ENCODE measurements around the gene SECISBP2. TPM values are rescaled to one million over a fixed set of nuclear protein-coding genes. Genes with fewer than 3 reads are reported as not detected.

SECISBP2 gene
- total RNA-seq, 2 donors from 2014 or later = 43.1 to 76.2 TPM

DNA sequence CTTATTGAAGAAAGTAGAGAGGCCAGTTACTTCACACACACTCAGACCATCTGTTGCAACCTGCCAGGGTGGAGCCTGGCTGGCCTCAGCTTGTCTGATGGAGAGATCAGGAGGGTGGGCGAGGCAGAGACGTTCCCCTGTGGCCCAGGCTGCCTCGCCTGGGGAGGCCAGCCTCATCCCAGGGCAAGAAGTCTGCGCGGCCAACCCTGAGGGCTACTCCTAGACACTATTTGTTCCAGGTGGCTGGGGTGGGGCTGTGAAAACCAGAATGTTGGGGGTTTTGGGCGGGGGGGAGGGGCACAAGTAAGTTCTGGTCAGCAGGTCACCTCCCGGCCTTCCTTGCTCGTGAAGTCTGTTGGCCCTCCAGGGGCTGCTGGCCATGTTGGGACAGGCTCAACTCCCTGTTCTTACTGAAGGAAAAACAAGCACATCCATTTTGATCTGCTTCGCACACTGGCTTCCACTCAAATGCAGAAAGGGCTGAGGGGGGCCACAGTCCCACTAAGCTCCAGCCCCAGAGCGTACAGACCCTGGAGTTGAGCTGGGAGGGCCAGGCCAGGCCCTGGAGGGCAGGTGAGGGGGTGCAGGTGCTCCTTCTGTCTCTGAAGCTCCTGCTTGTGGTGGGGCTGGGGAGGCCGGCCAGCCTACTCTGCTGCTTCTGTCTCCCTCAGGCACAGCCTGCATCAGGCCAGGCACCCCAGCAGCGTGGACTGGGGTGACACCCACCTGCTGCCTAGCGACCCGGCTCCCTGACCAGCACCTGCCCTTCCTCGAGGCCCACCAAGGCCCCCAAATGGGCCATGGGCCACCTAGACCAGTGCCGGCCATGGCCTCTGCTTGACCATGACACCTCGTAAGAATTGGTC, 46.6 kb downstream of the SECISBP2 start:
- no peak for DNase-seq (ENCODE audit: low spot score)
- H3K9me3 ChIP-seq = no peaks in the 10 kb centered on the region
- 89% methylated on average over 12 of the region's 17 CpGs for WGBS
- intact Hi-C loops (cut with DNase I) = no loop called here
- TF ChIP-seq CTCF (IDR thresholded peaks at IDR 0.05) (no peak), POLR2A (IDR thresholded peaks at IDR 0.05) (no peak), POLR2AphosphoS5 (IDR thresholded peaks at IDR 0.05) (no peak)
- H3K4me3 ChIP-seq = no peak overlapping the region
- peaks cover 5 to 11% of the 10 kb centered on the region in 2 donors for H3K36me3 ChIP-seq
- no peak overlapping the region for H3K27ac ChIP-seq
- H3K27me3 ChIP-seq (replicated peaks; ENCODE audit: insufficient read depth) = no peaks in the 10 kb centered on the region
- H3K4me1 ChIP-seq (replicated peaks) = no peaks in the 10 kb centered on the region

DNA sequence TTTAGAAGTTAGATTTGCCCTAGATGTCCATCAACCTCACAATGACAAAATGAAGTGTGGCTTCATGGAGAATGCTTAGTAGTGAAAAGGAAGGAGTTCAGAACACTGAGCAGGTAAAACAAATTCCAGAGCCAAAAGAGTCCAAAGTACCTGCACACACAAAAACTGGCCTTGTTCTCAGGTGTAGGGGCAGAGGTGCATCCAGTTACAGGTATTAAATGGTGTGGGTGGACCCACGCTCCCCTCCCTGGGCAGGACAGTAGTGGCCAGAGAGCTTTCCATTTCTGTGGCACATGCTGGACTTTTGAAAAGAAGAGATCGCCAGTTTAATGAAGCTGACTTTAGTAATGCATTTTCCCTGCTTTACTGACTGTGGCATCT, 47.2 kb downstream of the SECISBP2 start:
- intact Hi-C loops (cut with DNase I) = no loop called here
- no peaks in the 10 kb centered on the region for H3K9me3 ChIP-seq
- H3K27ac ChIP-seq = no peak overlapping the region
- H3K4me1 ChIP-seq (replicated peaks) = no peaks in the 10 kb centered on the region
- no peak overlapping the region for H3K4me3 ChIP-seq
- DNase-seq (ENCODE audit: low spot score) = no peak
- peaks cover 5 to 11% of the 10 kb centered on the region in 2 donors for H3K36me3 ChIP-seq
- TF ChIP-seq CTCF (IDR thresholded peaks at IDR 0.05) (no peak), POLR2AphosphoS5 (IDR thresholded peaks at IDR 0.05) (no peak), POLR2A (IDR thresholded peaks at IDR 0.05) (no peak)
- WGBS = 93% methylated on average over 2 of the region's 2 CpGs
- no peaks in the 10 kb centered on the region for H3K27me3 ChIP-seq (replicated peaks; ENCODE audit: insufficient read depth)

- TF ChIP-seq POLR2AphosphoS5 (IDR thresholded peaks at IDR 0.05) (no peak), POLR2A (IDR thresholded peaks at IDR 0.05) (no peak), CTCF (IDR thresholded peaks at IDR 0.05) (no peak)
- peaks cover 0 to 4% of the 10 kb centered on the region in 2 donors for H3K36me3 ChIP-seq
- WGBS = 96% methylated on average over 3 of the region's 3 CpGs
Measured at GRCh38 chr9:89366711-89367110, 48.4 kb downstream of the SECISBP2 start.

DNA sequence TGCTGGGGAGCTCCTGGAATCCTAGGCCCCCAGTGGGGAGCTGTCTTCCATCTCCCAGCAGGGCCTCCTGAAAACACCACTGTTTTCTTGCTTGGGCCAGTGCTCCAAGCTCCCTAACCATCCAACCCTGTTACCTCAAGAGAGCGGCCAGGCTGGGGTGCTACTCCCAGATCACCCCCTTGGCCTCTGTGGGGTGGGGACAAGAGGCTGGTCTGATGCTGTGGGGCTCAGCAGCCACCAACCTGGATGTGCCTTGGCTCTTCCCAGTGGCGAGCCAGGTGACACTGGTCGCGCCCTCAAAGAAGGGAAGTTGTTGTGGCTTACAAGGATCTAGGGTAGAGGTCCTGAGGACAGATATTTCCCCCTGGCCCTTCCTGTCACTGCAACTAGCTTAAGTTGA, 49.0 kb downstream of the SECISBP2 start:
- H3K27me3 ChIP-seq (replicated peaks; ENCODE audit: insufficient read depth) = no peaks in the 10 kb centered on the region
- WGBS = 90% methylated on average over 3 of the region's 4 CpGs
- H3K9me3 ChIP-seq = no peaks in the 10 kb centered on the region
- no peak overlapping the region for H3K4me3 ChIP-seq
- TF ChIP-seq POLR2A (IDR thresholded peaks at IDR 0.05) (no peak), POLR2AphosphoS5 (IDR thresholded peaks at IDR 0.05) (no peak), CTCF (IDR thresholded peaks at IDR 0.05) (no peak)
- no peaks in the 10 kb centered on the region for H3K4me1 ChIP-seq (replicated peaks)
- no peak for DNase-seq (ENCODE audit: low spot score)
- intact Hi-C loops (cut with DNase I) = no loop called here
- no peak overlapping the region for H3K27ac ChIP-seq
- H3K36me3 ChIP-seq = no peaks in the 10 kb centered on the region

More at GRCh38 chr9:89366711-89367110, 48.4 kb downstream of the SECISBP2 start:
- H3K9me3 ChIP-seq = no peaks in the 10 kb centered on the region
- no peak overlapping the region for H3K4me3 ChIP-seq
- no peaks in the 10 kb centered on the region for H3K27me3 ChIP-seq (replicated peaks; ENCODE audit: insufficient read depth)
- no peak overlapping the region for H3K27ac ChIP-seq
- intact Hi-C loops (cut with DNase I) = no loop called here
- H3K4me1 ChIP-seq (replicated peaks) = no peaks in the 10 kb centered on the region
- DNase-seq (ENCODE audit: low spot score) = no peak
